Neural progenitor cell (in vitro differentiated cells): ENCODE measurements around the gene UNCX. TPM values are rescaled to one million over a fixed set of nuclear protein-coding genes. Genes with fewer than 3 reads are reported as not detected.
A peak's percentile ranks its signal among the peaks of the same experiment; 100 is the strongest.

Experiments
- DNase-seq: peaks from one replicate; pipeline ENCODE4 v3.0.0-alpha.2; 2016; ENCODE audit warnings: low spot score
- H2AFZ ChIP-seq: fragments of 200-600 bp; sonication (generic); replicated peaks from 2 replicates; pipeline ENCODE4 v1.6.1; 2016; ENCODE audit warnings: antibody characterized with exemption
- H3F3A ChIP-seq: fragments of 200-600 bp; sonication (generic); 2 replicates; pipeline ENCODE4 v1.6.1; 2016; ENCODE audit warnings: antibody characterized with exemption, low read depth
- H3K27ac ChIP-seq: fragments of 200-600 bp; sonication (generic); 2 replicates; pipeline ENCODE4 v1.5.1; 2016; ENCODE audit warnings: mild to moderate bottlenecking
- H3K27me3 ChIP-seq: fragments of 200-600 bp; sonication (generic); 2 replicates; pipeline ENCODE4 v1.6.1; 2016; ENCODE audit warnings: mild to moderate bottlenecking, moderate library complexity
- H3K36me3 ChIP-seq: fragments of 200-600 bp; sonication (generic); 2 replicates; pipeline ENCODE4 v1.5.1; 2016
- H3K4me1 ChIP-seq: fragments of 200-600 bp; sonication (generic); 2 replicates; pipeline ENCODE4 v1.6.1; 2016; ENCODE audit warnings: mixed run types
- H3K4me2 ChIP-seq: fragments of 200-600 bp; sonication (generic); 2 replicates; pipeline ENCODE4 v1.6.1; 2016
- H3K4me3 ChIP-seq: fragments of 200-600 bp; sonication (generic); 2 replicates; pipeline ENCODE4 v1.5.1; 2016
- H3K79me2 ChIP-seq: fragments of 200-600 bp; sonication (generic); 2 replicates; pipeline ENCODE4 v1.6.1; 2016; ENCODE audit warnings: low read depth
- H3K9ac ChIP-seq: fragments of 200-600 bp; sonication (generic); 2 replicates; pipeline ENCODE4 v1.6.1; 2016
- H3K9me3 ChIP-seq: fragments of 200-600 bp; sonication (generic); 2 replicates; pipeline ENCODE4 v1.5.1; 2016; ENCODE audit warnings: low read depth
- H4K20me1 ChIP-seq: fragments of 200-600 bp; sonication (generic); 2 replicates; pipeline ENCODE4 v1.6.1; 2016; ENCODE audit warnings: low read depth
- H3K27ac Mint-ChIP-seq: 3 replicates; pipeline ENCODE4 v1.8.0; 2021; ENCODE audit warnings: mixed read lengths
- H3K27me3 Mint-ChIP-seq: 2 replicates; pipeline ENCODE4 v1.8.0; 2022; ENCODE audit warnings: low read depth, mild to moderate bottlenecking, inconsistent platforms, moderate library complexity, mixed read lengths; ENCODE audit not compliant: insufficient read depth
- H3K36me3 Mint-ChIP-seq: 3 replicates; pipeline ENCODE4 v1.8.0; 2021; ENCODE audit warnings: mixed read lengths
- H3K4me1 Mint-ChIP-seq: 3 replicates; pipeline ENCODE4 v1.8.0; 2021; ENCODE audit warnings: mixed read lengths
- H3K4me3 Mint-ChIP-seq: 3 replicates; pipeline ENCODE4 v1.8.0; 2021; ENCODE audit warnings: mild to moderate bottlenecking, moderate library complexity, mixed read lengths
- H3K9me3 Mint-ChIP-seq: 3 replicates; pipeline ENCODE4 v1.8.0; 2020; ENCODE audit warnings: mixed read lengths
- CTCF ChIP-seq: fragments of 200-600 bp; sonication (generic); IDR thresholded peaks from 2 replicates; pipeline ENCODE4 v1.5.1; 2017; ENCODE audit warnings: antibody characterized with exemption, mild to moderate bottlenecking
- EZH2 ChIP-seq: fragments of 200-600 bp; sonication (generic); IDR thresholded peaks from 2 replicates; pipeline ENCODE4 v1.6.1; 2017; ENCODE audit warnings: antibody characterized with exemption, mild to moderate bottlenecking, moderate library complexity
- EZH2phosphoT487 ChIP-seq: fragments of 200-600 bp; sonication (generic); IDR thresholded peaks from 2 replicates; pipeline ENCODE4 v1.6.1; 2017; ENCODE audit warnings: antibody characterized with exemption
- total RNA-seq: library from RNA; depleted of rRNA; stranded (reverse); fragments of >200 nt; gene quantifications from 2 replicates; pipeline ENCODE4 v1.2.3, GENCODE V29; 2015; ENCODE audit warnings: low replicate concordance

Gene UNCX
- total RNA-seq, 1 donor from 2014 or later, result not detected

GRCh38 chr7:1239803-1240516 is 7.3 kb downstream of the UNCX start:
- Histone ChIP-seq H4K20me1 (peaks cover 91% of the 10 kb centered on the region), H3K4me2 (no peak overlapping the region), H3K4me3 (no peak overlapping the region), H3K36me3 (no peaks in the 10 kb centered on the region), H3K79me2 (no peaks in the 10 kb centered on the region), H3K4me1 (peaks cover 10% of the 10 kb centered on the region), H3K27me3 (peaks cover 100% of the 10 kb centered on the region), H3K27ac (no peak overlapping the region), H3K9ac (no peak overlapping the region), H3K9me3 (no peaks in the 10 kb centered on the region), H3F3A (peaks cover 34% of the 10 kb centered on the region), H2AFZ (no peak overlapping the region)
- peak; percentile 62 for DNase-seq
- no peak overlapping the region for H3K27ac Mint-ChIP-seq
- no peaks in the 10 kb centered on the region for H3K9me3 Mint-ChIP-seq
- peaks cover 10% of the 10 kb centered on the region for H3K4me1 Mint-ChIP-seq
- H3K4me3 Mint-ChIP-seq, result no peak overlapping the region
- H3K36me3 Mint-ChIP-seq, result no peaks in the 10 kb centered on the region
- peaks cover 75% of the 10 kb centered on the region for H3K27me3 Mint-ChIP-seq
- TF ChIP-seq EZH2, result no peak
- TF ChIP-seq EZH2phosphoT487, result peak; percentile 6
- no peak for TF ChIP-seq CTCF

- Histone ChIP-seq H3K36me3 (no peaks in the 10 kb centered on the region), H2AFZ (no peak overlapping the region), H3K27ac (no peak overlapping the region), H3F3A (peaks cover 35% of the 10 kb centered on the region), H3K9ac (no peak overlapping the region), H3K4me1 (peaks cover 10% of the 10 kb centered on the region), H3K4me3 (no peak overlapping the region), H3K4me2 (no peak overlapping the region), H3K9me3 (no peaks in the 10 kb centered on the region), H3K79me2 (no peaks in the 10 kb centered on the region), H3K27me3 (peaks cover 100% of the 10 kb centered on the region), H4K20me1 (peaks cover 91% of the 10 kb centered on the region)
- DNase-seq, result peak; percentile 63
- Mint-ChIP-seq H3K36me3 (no peaks in the 10 kb centered on the region), H3K27ac (no peak overlapping the region), H3K4me1 (peaks cover 9% of the 10 kb centered on the region), H3K4me3 (no peak overlapping the region), H3K27me3 (peaks cover 78% of the 10 kb centered on the region), H3K9me3 (no peaks in the 10 kb centered on the region)
- TF ChIP-seq EZH2phosphoT487 (peak; percentile 22), EZH2 (no peak)
These were observed 8.0 kb downstream of the UNCX start for GRCh38 chr7:1240517-1241257.

GRCh38 chr7:1241258-1241602 is 8.6 kb downstream of the UNCX start:
- Histone ChIP-seq H2AFZ (no peak overlapping the region), H4K20me1 (peaks cover 95% of the 10 kb centered on the region), H3K9ac (no peak overlapping the region), H3K4me3 (no peak overlapping the region), H3K79me2 (no peaks in the 10 kb centered on the region), H3K9me3 (no peaks in the 10 kb centered on the region), H3F3A (peaks cover 36% of the 10 kb centered on the region), H3K27me3 (peaks cover 100% of the 10 kb centered on the region), H3K36me3 (no peaks in the 10 kb centered on the region), H3K4me1 (peaks cover 10% of the 10 kb centered on the region), H3K27ac (no peak overlapping the region), H3K4me2 (no peak overlapping the region)
- Mint-ChIP-seq H3K9me3 (no peaks in the 10 kb centered on the region), H3K27ac (no peak overlapping the region), H3K4me3 (no peak overlapping the region), H3K4me1 (peaks cover 12% of the 10 kb centered on the region), H3K36me3 (no peaks in the 10 kb centered on the region), H3K27me3 (peaks cover 82% of the 10 kb centered on the region)
- TF ChIP-seq EZH2, result peak; percentile 69
- no peak for TF ChIP-seq CTCF
- TF ChIP-seq EZH2phosphoT487, result peak; percentile 30
- peak; percentile 34 for DNase-seq
